Anterior cingulate cortex (tissue), 58 donors: ENCODE measurements around the gene EMC1.
"Not testable (repeated sequence)": the region's sequence is repeated elsewhere in the genome, so short reads cannot be mapped to it uniquely, and the experiment has no call there.

Source experiments
- DNase-seq, 58 donors: peaks; one replicate each; lab custom pipeline; 2025; lab: John Stamatoyannopoulos, UW

Gene EMC1

GRCh38 chr1:19197845-19198244 lies 53.5 kb downstream of the EMC1 start:
- DNase-seq = no peak

DNA sequence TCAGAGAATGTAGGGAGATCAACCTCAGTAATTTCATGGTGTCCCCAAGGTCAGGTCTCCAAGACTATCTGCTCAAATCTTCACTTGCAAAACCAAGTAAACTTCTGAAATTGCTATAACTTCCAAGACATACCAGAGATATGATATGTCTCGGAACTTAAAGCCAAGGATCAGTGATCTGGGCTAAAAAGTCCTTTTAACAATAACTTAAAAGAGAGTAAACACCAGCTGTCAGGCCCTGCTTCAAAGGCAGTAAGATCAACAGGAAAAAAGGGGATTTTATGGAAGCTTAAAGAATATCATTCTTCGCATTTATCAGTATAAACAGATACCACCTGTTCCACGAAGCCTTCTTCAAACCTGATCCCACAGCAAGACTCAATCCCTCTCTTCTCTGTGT lies 55.0 kb downstream of the EMC1 start:
- no peak for DNase-seq

- DNase-seq = no peak
These were observed 58.3 kb downstream of the EMC1 start for GRCh38 chr1:19193004-19193403.

DNA sequence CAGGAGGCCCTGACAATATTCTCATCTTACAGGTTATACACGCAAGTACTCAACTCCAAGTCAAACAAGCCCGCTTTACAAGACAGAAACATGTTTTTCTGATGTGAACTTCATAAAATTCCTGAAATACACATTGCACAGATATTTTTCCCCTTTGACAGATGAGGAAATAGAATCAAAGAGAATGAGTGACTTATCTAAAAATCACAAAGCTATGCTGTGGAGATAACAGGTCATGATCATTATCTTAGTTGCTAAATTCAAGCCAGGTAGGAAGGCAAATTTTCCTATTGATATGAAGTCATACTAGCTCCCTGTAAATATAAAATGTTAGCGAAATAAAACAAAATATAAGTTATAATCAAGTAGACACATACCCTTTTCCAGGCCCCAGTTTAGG lies 59.5 kb downstream of the EMC1 start:
- no peak for DNase-seq

GRCh38 chr1:19190468-19190867 lies 60.9 kb downstream of the EMC1 start:
- DNase-seq = no peak

DNA sequence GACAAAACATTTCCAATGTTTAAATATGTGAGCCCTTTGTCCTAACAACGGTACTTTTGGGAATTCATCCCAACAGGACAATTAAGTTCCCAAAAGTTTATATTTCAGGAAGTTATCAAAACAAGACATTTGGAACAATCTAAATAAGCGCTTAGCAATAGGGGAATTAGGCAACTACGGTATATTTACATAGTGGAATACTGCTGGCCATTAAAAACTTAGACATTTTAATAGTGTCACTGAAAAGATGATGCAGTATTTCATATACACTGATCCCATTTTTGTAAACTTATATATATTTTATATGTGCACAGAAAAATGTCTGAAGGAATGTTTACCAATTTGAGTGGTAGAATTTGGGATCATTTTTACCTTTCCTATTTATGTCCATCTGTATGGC lies 62.1 kb downstream of the EMC1 start:
- no peak for DNase-seq

DNA sequence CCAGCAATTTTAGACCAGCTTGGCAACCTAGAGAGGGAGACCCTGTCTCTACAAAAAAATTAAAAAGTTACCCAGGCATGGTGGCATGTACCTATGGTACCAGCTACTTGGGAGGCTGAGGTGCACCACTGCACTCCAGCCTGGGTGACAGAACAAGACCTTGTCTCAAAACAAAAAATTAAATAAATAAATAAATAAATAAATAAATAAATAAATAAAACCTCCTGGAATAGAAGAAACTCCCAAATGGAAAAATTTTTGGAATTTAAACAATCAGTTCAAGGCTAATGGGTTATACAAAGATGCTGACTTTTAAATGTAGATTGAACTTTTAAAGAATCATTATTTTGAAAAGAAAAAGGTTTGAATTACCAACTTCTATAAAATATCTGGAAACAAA lies 63.5 kb downstream of the EMC1 start:
- DNase-seq = no peak

DNA sequence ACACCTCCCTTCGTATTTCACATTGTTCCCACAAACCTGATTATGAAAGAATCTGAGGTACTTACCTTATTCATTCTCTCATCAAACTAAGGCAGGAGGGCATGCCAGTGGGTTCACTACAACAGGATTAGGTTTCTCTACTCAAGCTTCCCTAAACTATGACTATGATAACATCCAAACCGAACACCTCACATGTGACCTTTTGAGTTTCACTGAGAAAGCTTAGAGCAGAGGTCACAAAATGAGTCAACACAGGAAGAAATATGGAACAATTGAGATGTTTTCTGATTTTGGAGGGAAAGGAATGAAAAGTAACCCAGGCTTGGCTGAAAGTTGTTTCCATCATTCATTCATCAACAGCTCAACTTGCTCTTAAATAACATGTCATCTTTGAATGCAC lies 65.3 kb downstream of the EMC1 start:
- DNase-seq = no peak

DNA sequence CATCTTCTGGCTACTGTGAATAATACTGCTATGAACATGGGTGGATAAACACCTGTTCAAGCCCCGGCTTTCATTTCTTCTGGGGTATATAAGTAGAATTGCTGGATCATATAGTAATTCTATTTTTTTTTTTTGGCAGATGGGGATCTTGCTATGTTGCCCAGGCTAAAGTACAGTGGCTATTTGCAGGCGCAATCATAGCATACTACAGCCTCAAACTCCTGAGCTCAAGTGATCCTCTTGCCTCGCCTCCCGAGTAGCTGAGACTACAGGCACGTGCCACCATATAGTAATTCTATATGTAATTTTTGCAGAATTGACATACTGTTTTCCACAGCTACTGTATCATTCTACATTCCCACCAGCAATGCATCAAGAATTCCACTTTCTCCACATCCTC lies 69.1 kb downstream of the EMC1 start:
- no peak for DNase-seq

- DNase-seq = not testable (repeated sequence)
These were observed 71.1 kb downstream of the EMC1 start for GRCh38 chr1:19180265-19180657.

DNA sequence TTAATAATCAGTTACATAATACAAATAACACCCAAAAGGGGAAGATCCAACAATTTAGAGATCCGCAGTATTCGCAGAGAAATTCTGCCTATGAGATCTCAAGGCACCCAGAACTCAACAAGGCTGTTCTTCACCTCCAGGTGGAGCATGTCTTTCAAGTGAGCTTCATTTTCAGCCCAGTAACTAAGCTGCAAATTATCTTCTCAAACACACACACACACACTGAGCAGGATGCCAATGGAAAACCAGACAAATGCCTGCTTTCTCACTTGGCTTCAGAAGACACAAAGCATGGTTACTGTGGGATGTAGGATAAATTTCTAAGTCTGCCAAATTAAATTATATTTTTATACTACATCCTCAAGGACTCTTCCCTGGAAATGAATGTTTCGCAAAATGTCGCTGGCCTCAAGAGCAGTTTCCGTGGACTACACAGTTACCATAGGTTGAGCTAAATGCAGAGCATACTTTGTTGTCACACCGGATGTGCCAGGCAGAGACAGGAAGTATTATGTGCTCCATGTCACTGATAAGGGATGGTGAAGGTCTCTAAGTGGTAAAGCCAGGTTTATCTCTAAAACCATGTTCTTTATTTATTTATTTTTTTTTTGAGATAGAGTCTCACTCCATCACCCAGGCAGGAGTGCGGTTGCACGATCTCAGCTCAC lies 71.6 kb downstream of the EMC1 start:
- peak in 14 of 58 donors; percentile 2 to 68 (median 36) for DNase-seq

GRCh38 chr1:19178734-19179398 lies 72.5 kb downstream of the EMC1 start:
- DNase-seq = no peak

- no peak for DNase-seq
These were observed 73.5 kb downstream of the EMC1 start for GRCh38 chr1:19177811-19178210.

GRCh38 chr1:19169642-19170041 lies 81.7 kb downstream of the EMC1 start:
- no peak for DNase-seq

GRCh38 chr1:19167140-19167539 lies 84.2 kb downstream of the EMC1 start:
- DNase-seq = no peak

- no peak for DNase-seq
These were observed 85.3 kb downstream of the EMC1 start for GRCh38 chr1:19166066-19166465.
